ENCODE results near the gene INSR.

The INSR gene

GRCh38 chr19:7216373-7216902 is 77.8 kb downstream of the INSR start:
- no peaks in the 10 kb centered on the region for H3K36me3 ChIP-seq (replicated peaks; ENCODE audit: low read depth, low read length)
- H3K4me2 ChIP-seq (ENCODE audit: low read length): no peak overlapping the region
- H3K4me3 ChIP-seq (ENCODE audit: low read length): no peak overlapping the region
- no peaks in the 10 kb centered on the region for H3K79me2 ChIP-seq (ENCODE audit: low read length)
- TF ChIP-seq EZH2phosphoT487 (IDR thresholded peaks at IDR 0.05; ENCODE audit: low read depth) (no peak), CTCF (IDR thresholded peaks at IDR 0.05; ENCODE audit: low read depth, low read length) (no peak)
- no peak overlapping the region for H2AFZ ChIP-seq (ENCODE audit: low read depth, low read length)
- peaks cover 9% of the 10 kb centered on the region for H3K27me3 ChIP-seq (ENCODE audit: low read depth, low read length)
- no peak overlapping the region for H3K9ac ChIP-seq (ENCODE audit: low read length)
- no peaks in the 10 kb centered on the region for H3K9me3 ChIP-seq (ENCODE audit: insufficient read depth, low read length)
- no peaks in the 10 kb centered on the region for H3K4me1 ChIP-seq (ENCODE audit: low read length)
- H3K27ac ChIP-seq (ENCODE audit: low read length): no peak overlapping the region
- H4K20me1 ChIP-seq (ENCODE audit: insufficient read depth, low read length): no peaks in the 10 kb centered on the region

GRCh38 chr19:7215176-7215575 is 79.0 kb downstream of the INSR start:
- H3K4me3 ChIP-seq (ENCODE audit: low read length): no peak overlapping the region
- no peak overlapping the region for H2AFZ ChIP-seq (ENCODE audit: low read depth, low read length)
- no peaks in the 10 kb centered on the region for H4K20me1 ChIP-seq (ENCODE audit: insufficient read depth, low read length)
- H3K9me3 ChIP-seq (ENCODE audit: insufficient read depth, low read length): no peaks in the 10 kb centered on the region
- no peaks in the 10 kb centered on the region for H3K79me2 ChIP-seq (ENCODE audit: low read length)
- H3K27me3 ChIP-seq (ENCODE audit: low read depth, low read length): peaks cover 9% of the 10 kb centered on the region
- H3K4me2 ChIP-seq (ENCODE audit: low read length): no peak overlapping the region
- no peaks in the 10 kb centered on the region for H3K4me1 ChIP-seq (ENCODE audit: low read length)
- TF ChIP-seq CTCF (IDR thresholded peaks at IDR 0.05; ENCODE audit: low read depth, low read length) (no peak), EZH2phosphoT487 (IDR thresholded peaks at IDR 0.05; ENCODE audit: low read depth) (no peak)
- H3K9ac ChIP-seq (ENCODE audit: low read length): no peak overlapping the region
- no peaks in the 10 kb centered on the region for H3K36me3 ChIP-seq (replicated peaks; ENCODE audit: low read depth, low read length)
- no peak overlapping the region for H3K27ac ChIP-seq (ENCODE audit: low read length)

- Histone ChIP-seq H3K27ac (ENCODE audit: low read length) (no peak overlapping the region), H2AFZ (ENCODE audit: low read depth, low read length) (no peak overlapping the region), H3K4me2 (ENCODE audit: low read length) (no peak overlapping the region), H3K9ac (ENCODE audit: low read length) (no peak overlapping the region), H3K36me3 (replicated peaks; ENCODE audit: low read depth, low read length) (no peaks in the 10 kb centered on the region), H4K20me1 (ENCODE audit: insufficient read depth, low read length) (no peaks in the 10 kb centered on the region), H3K27me3 (ENCODE audit: low read depth, low read length) (peaks cover 11% of the 10 kb centered on the region), H3K79me2 (ENCODE audit: low read length) (no peaks in the 10 kb centered on the region), H3K4me1 (ENCODE audit: low read length) (no peaks in the 10 kb centered on the region), H3K4me3 (ENCODE audit: low read length) (no peak overlapping the region), H3K9me3 (ENCODE audit: insufficient read depth, low read length) (no peaks in the 10 kb centered on the region)
- TF ChIP-seq EZH2phosphoT487 (IDR thresholded peaks at IDR 0.05; ENCODE audit: low read depth) (no peak), CTCF (IDR thresholded peaks at IDR 0.05; ENCODE audit: low read depth, low read length) (no peak)
Observed at GRCh38 chr19:7214324-7215089, 79.7 kb downstream of the INSR start.

GRCh38 chr19:7213628-7214323 is 80.4 kb downstream of the INSR start:
- Histone ChIP-seq H3K9ac (ENCODE audit: low read length) (no peak overlapping the region), H3K4me1 (ENCODE audit: low read length) (no peaks in the 10 kb centered on the region), H3K27ac (ENCODE audit: low read length) (no peak overlapping the region), H3K27me3 (ENCODE audit: low read depth, low read length) (peaks cover 11% of the 10 kb centered on the region), H2AFZ (ENCODE audit: low read depth, low read length) (no peak overlapping the region), H3K4me3 (ENCODE audit: low read length) (no peak overlapping the region), H3K36me3 (replicated peaks; ENCODE audit: low read depth, low read length) (no peaks in the 10 kb centered on the region), H3K4me2 (ENCODE audit: low read length) (no peak overlapping the region), H3K9me3 (ENCODE audit: insufficient read depth, low read length) (no peaks in the 10 kb centered on the region), H3K79me2 (ENCODE audit: low read length) (no peaks in the 10 kb centered on the region), H4K20me1 (ENCODE audit: insufficient read depth, low read length) (no peaks in the 10 kb centered on the region)
- TF ChIP-seq CTCF (IDR thresholded peaks at IDR 0.05; ENCODE audit: low read depth, low read length) (no peak), EZH2phosphoT487 (IDR thresholded peaks at IDR 0.05; ENCODE audit: low read depth) (no peak)
